BLaER1 treated with 17β-estradiol and CSF1 and Interleukin-3, amounts not matched to agents 10 nM and 100 nM (cell line): ENCODE measurements around the gene BBOX1.

Source experiments
- H3K27ac ChIP-seq, 11 experiments: shearing (Covaris generic); formaldehyde crosslinking; 2 replicates each; pipeline ENCODE4 v1.8.1; 2022
- H3K27me3 ChIP-seq, 11 experiments: shearing (Covaris generic); formaldehyde crosslinking; 2 replicates each; pipeline ENCODE4 v1.8.1; 2022
- H3K36me3 ChIP-seq, 11 experiments: shearing (Covaris generic); formaldehyde crosslinking; 2 replicates each; pipeline ENCODE4 v1.8.1; 2022
- H3K4me1 ChIP-seq, 10 experiments: shearing (Covaris generic); formaldehyde crosslinking; 2 replicates each; pipeline ENCODE4 v1.8.1; 2022
- H3K4me2 ChIP-seq, 11 experiments: shearing (Covaris generic); formaldehyde crosslinking; 2 replicates each; pipeline ENCODE4 v1.8.1; 2022
- H3K4me3 ChIP-seq, 10 experiments: shearing (Covaris generic); formaldehyde crosslinking; 2 replicates each; pipeline ENCODE4 v1.8.1; 2022
- H3K9ac ChIP-seq, 11 experiments: shearing (Covaris generic); formaldehyde crosslinking; 2 replicates each; pipeline ENCODE4 v1.8.1; 2022
- H3K9me3 ChIP-seq, 11 experiments: shearing (Covaris generic); formaldehyde crosslinking; replicated peaks in 1 of 11; 2 replicates each; pipeline ENCODE4 v1.8.1; 2022
- H4K20me1 ChIP-seq, 11 experiments: shearing (Covaris generic); formaldehyde crosslinking; 2 replicates each; pipeline ENCODE4 v1.8.1; 2022
- Cebpa-rat ChIP-seq, 11 experiments: shearing (Covaris generic); IDR thresholded peaks; 2 replicates each; pipeline ENCODE4 v1.8.1; 2022

Gene BBOX1

GRCh38 chr11:27046956-27047355 is 6.3 kb downstream of the BBOX1 start:
- Histone ChIP-seq H3K4me2 (no peak overlapping the region), H3K4me3 (no peak overlapping the region), H3K27ac (no peak overlapping the region), H4K20me1 (no peaks in the 10 kb centered on the region), H3K9ac (no peak overlapping the region), H3K9me3 (peaks cover 4 to 14% (median 9%) of the 10 kb centered on the region in 11 experiments; a peak in 14 of 22 replicates), H3K4me1 (no peaks in the 10 kb centered on the region), H3K27me3 (no peaks in the 10 kb centered on the region), H3K36me3 (no peaks in the 10 kb centered on the region)
- no peak for TF ChIP-seq Cebpa-rat (IDR thresholded peaks at IDR 0.05)

DNA sequence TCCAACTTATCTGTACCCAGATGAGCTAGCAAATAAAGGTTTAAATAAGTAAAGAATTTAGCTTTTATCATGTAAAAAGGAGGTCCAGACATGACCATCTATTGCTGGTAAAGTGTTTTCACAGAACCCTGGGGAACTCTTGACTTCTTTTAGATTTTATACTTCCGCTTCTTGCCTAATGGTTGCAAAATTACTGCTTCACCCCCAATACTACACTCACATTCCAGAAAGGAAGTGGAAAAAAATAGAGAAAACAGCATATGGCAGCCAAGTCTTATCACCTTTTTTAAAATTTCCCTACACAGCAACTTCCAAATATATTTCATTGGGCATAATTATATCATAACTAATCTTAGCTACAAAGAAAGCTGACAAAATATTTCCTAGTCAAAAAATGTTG is 12.1 kb downstream of the BBOX1 start:
- H3K36me3 ChIP-seq = no peaks in the 10 kb centered on the region
- H3K27me3 ChIP-seq = no peaks in the 10 kb centered on the region
- no peak overlapping the region for H3K4me2 ChIP-seq
- H4K20me1 ChIP-seq = no peaks in the 10 kb centered on the region
- H3K9ac ChIP-seq = no peak overlapping the region
- H3K4me1 ChIP-seq = no peaks in the 10 kb centered on the region
- TF ChIP-seq Cebpa-rat (IDR thresholded peaks at IDR 0.05) = no peak
- peaks cover 0 to 10% (median 8%) of the 10 kb centered on the region in 11 experiments; a peak in 12 of 22 replicates for H3K9me3 ChIP-seq
- no peak overlapping the region for H3K4me3 ChIP-seq
- H3K27ac ChIP-seq = no peak overlapping the region

GRCh38 chr11:27055065-27055682 is 14.6 kb downstream of the BBOX1 start:
- Histone ChIP-seq H3K27me3 (no peaks in the 10 kb centered on the region), H4K20me1 (no peaks in the 10 kb centered on the region), H3K27ac (no peak overlapping the region), H3K9ac (no peak overlapping the region), H3K36me3 (no peaks in the 10 kb centered on the region), H3K4me1 (no peaks in the 10 kb centered on the region), H3K9me3 (peaks cover 0 to 5% (median under 1%) of the 10 kb centered on the region in 11 experiments; a peak in 8 of 22 replicates), H3K4me3 (no peak overlapping the region), H3K4me2 (no peak overlapping the region)
- TF ChIP-seq Cebpa-rat (IDR thresholded peaks at IDR 0.05) = no peak

GRCh38 chr11:27057091-27057780 is 16.6 kb downstream of the BBOX1 start:
- Histone ChIP-seq H4K20me1 (no peaks in the 10 kb centered on the region), H3K4me3 (no peak overlapping the region), H3K9ac (no peak overlapping the region), H3K27me3 (no peaks in the 10 kb centered on the region), H3K36me3 (no peaks in the 10 kb centered on the region), H3K4me1 (no peaks in the 10 kb centered on the region), H3K4me2 (no peak overlapping the region), H3K27ac (no peak overlapping the region), H3K9me3 (no peaks in the 10 kb centered on the region)
- TF ChIP-seq Cebpa-rat (IDR thresholded peaks at IDR 0.05) = no peak

GRCh38 chr11:27058456-27058855 is 17.8 kb downstream of the BBOX1 start:
- H3K4me3 ChIP-seq = no peak overlapping the region
- H4K20me1 ChIP-seq = no peaks in the 10 kb centered on the region
- no peaks in the 10 kb centered on the region for H3K36me3 ChIP-seq
- no peaks in the 10 kb centered on the region for H3K27me3 ChIP-seq
- no peak overlapping the region for H3K4me2 ChIP-seq
- H3K27ac ChIP-seq = no peak overlapping the region
- H3K9ac ChIP-seq = no peak overlapping the region
- no peaks in the 10 kb centered on the region for H3K9me3 ChIP-seq
- TF ChIP-seq Cebpa-rat (IDR thresholded peaks at IDR 0.05) = no peak
- no peaks in the 10 kb centered on the region for H3K4me1 ChIP-seq

DNA sequence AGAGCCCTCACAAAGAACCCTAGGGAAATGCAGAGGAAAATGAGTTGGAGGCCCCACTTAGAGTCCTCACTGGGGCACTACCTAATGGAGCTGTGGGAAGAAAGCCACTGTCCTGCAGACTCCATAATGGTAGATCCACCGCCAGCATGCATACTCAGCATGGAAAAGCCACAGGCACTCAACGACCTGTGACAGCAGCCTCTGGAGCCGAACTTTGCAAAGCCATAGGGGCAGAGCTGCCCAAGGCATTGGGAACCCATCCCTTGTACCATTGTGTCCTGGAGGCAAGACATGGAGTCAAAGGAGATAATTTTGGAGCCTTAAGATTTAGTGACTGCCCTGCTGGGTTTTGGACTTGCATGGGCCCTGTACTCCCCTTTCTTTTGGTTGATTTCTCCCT is 18.8 kb downstream of the BBOX1 start:
- no peak overlapping the region for H3K4me3 ChIP-seq
- no peaks in the 10 kb centered on the region for H3K4me1 ChIP-seq
- no peaks in the 10 kb centered on the region for H3K27me3 ChIP-seq
- no peak overlapping the region for H3K4me2 ChIP-seq
- H3K9ac ChIP-seq = no peak overlapping the region
- no peak for TF ChIP-seq Cebpa-rat (IDR thresholded peaks at IDR 0.05)
- no peak overlapping the region for H3K27ac ChIP-seq
- no peaks in the 10 kb centered on the region for H3K9me3 ChIP-seq
- no peaks in the 10 kb centered on the region for H3K36me3 ChIP-seq
- H4K20me1 ChIP-seq = no peaks in the 10 kb centered on the region

GRCh38 chr11:27060816-27061460 is 20.3 kb downstream of the BBOX1 start:
- no peak overlapping the region for H3K4me2 ChIP-seq
- no peaks in the 10 kb centered on the region for H4K20me1 ChIP-seq
- H3K36me3 ChIP-seq = no peaks in the 10 kb centered on the region
- no peak overlapping the region for H3K27ac ChIP-seq
- no peak overlapping the region for H3K4me3 ChIP-seq
- no peaks in the 10 kb centered on the region for H3K27me3 ChIP-seq
- H3K4me1 ChIP-seq = no peaks in the 10 kb centered on the region
- H3K9me3 ChIP-seq = no peaks in the 10 kb centered on the region
- H3K9ac ChIP-seq = no peak overlapping the region
- TF ChIP-seq Cebpa-rat (IDR thresholded peaks at IDR 0.05) = no peak

- H3K4me3 ChIP-seq = no peak overlapping the region
- no peak overlapping the region for H3K27ac ChIP-seq
- H3K27me3 ChIP-seq = no peaks in the 10 kb centered on the region
- no peak for TF ChIP-seq Cebpa-rat (IDR thresholded peaks at IDR 0.05)
- H3K4me1 ChIP-seq = no peaks in the 10 kb centered on the region
- no peaks in the 10 kb centered on the region for H3K9me3 ChIP-seq
- no peak overlapping the region for H3K9ac ChIP-seq
- H3K36me3 ChIP-seq = no peaks in the 10 kb centered on the region
- no peaks in the 10 kb centered on the region for H4K20me1 ChIP-seq
- no peak overlapping the region for H3K4me2 ChIP-seq
These were observed 20.8 kb downstream of the BBOX1 start for GRCh38 chr11:27061461-27061821.

DNA sequence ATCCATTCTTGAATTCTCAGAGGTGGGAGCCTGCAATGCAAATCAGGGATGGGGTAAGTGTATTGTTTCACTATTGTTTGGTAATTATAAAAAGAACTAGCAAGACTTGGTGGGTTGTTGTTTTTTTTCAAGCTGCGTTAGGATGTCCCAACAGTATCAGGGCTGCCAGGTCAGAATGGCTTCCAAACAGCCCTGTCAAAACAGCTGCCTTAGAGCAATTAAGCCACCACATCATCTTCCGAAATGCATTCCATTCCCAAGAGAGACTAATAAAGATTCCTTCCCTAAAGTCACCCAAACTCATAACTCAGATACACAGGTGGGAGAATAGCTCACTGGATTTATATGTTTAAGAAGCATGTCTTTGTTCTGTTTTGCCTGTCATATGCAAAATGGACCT is 23.5 kb downstream of the BBOX1 start:
- no peak for TF ChIP-seq Cebpa-rat (IDR thresholded peaks at IDR 0.05)
- Histone ChIP-seq H3K4me3 (no peak overlapping the region), H3K27me3 (no peaks in the 10 kb centered on the region), H3K36me3 (no peaks in the 10 kb centered on the region), H3K9ac (no peak overlapping the region), H3K4me1 (no peaks in the 10 kb centered on the region), H4K20me1 (no peaks in the 10 kb centered on the region), H3K9me3 (no peaks in the 10 kb centered on the region), H3K4me2 (no peak overlapping the region), H3K27ac (no peak overlapping the region)

GRCh38 chr11:27075192-27075591 is 34.6 kb downstream of the BBOX1 start:
- no peak for TF ChIP-seq Cebpa-rat (IDR thresholded peaks at IDR 0.05)
- H4K20me1 ChIP-seq = no peaks in the 10 kb centered on the region
- H3K4me1 ChIP-seq = no peaks in the 10 kb centered on the region
- no peak overlapping the region for H3K9ac ChIP-seq
- no peaks in the 10 kb centered on the region for H3K36me3 ChIP-seq
- H3K27me3 ChIP-seq = no peaks in the 10 kb centered on the region
- H3K4me2 ChIP-seq = no peak overlapping the region
- H3K4me3 ChIP-seq = no peak overlapping the region
- H3K9me3 ChIP-seq = no peaks in the 10 kb centered on the region
- no peak overlapping the region for H3K27ac ChIP-seq
